T-helper 2 cell treated with Interferon-gamma antibody and Interleukin-4, amounts not matched to agents 5 μg/mL and 100 μg/mL, for 36 hours (primary cell): Measurements from ENCODE around the gene WDFY4.

Experiments
- DNase-seq: peaks from one replicate; pipeline ENCODE4 v3.0.0; 2021; ENCODE audit warnings: low spot score
- H3K27ac Mint-ChIP-seq: one replicate; pipeline ENCODE4 v1.8.0; 2021; ENCODE audit warnings: mild to moderate bottlenecking, mixed read lengths
- H3K27me3 Mint-ChIP-seq: one replicate; pipeline ENCODE4 v1.8.0; 2021; ENCODE audit warnings: low read depth, mixed read lengths
- H3K36me3 Mint-ChIP-seq: one replicate; pipeline ENCODE4 v1.8.0; 2021; ENCODE audit warnings: low read depth, mixed read lengths
- H3K4me1 Mint-ChIP-seq: one replicate; pipeline ENCODE4 v1.8.0; 2021; ENCODE audit warnings: low read depth, mixed read lengths
- H3K4me3 Mint-ChIP-seq: one replicate; pipeline ENCODE4 v1.8.0; 2022; ENCODE audit warnings: mild to moderate bottlenecking, moderate library complexity, mixed read lengths
- H3K9me3 Mint-ChIP-seq: one replicate; pipeline ENCODE4 v1.8.0; 2021; ENCODE audit warnings: mixed read lengths

WDFY4 gene

GRCh38 chr10:48856855-48857254 lies 172.2 kb downstream of the WDFY4 start:
- Mint-ChIP-seq H3K4me3 (no peak overlapping the region), H3K27ac (no peak overlapping the region), H3K9me3 (no peaks in the 10 kb centered on the region), H3K36me3 (no peaks in the 10 kb centered on the region), H3K27me3 (peaks cover 16% of the 10 kb centered on the region), H3K4me1 (peaks cover 2% of the 10 kb centered on the region)
- no peak for DNase-seq

GRCh38 chr10:48872234-48872633 lies 187.6 kb downstream of the WDFY4 start:
- no peak overlapping the region for H3K27ac Mint-ChIP-seq
- H3K4me1 Mint-ChIP-seq: no peaks in the 10 kb centered on the region
- H3K9me3 Mint-ChIP-seq: no peaks in the 10 kb centered on the region
- H3K27me3 Mint-ChIP-seq: no peaks in the 10 kb centered on the region
- H3K36me3 Mint-ChIP-seq: no peaks in the 10 kb centered on the region
- H3K4me3 Mint-ChIP-seq: no peak overlapping the region
- no peak for DNase-seq

GRCh38 chr10:48878091-48878490 lies 193.4 kb downstream of the WDFY4 start:
- Mint-ChIP-seq H3K36me3 (no peaks in the 10 kb centered on the region), H3K27ac (no peak overlapping the region), H3K9me3 (no peaks in the 10 kb centered on the region), H3K27me3 (no peaks in the 10 kb centered on the region), H3K4me3 (no peak overlapping the region), H3K4me1 (no peaks in the 10 kb centered on the region)
- DNase-seq: no peak

- Mint-ChIP-seq H3K4me1 (no peaks in the 10 kb centered on the region), H3K27ac (no peak overlapping the region), H3K36me3 (no peaks in the 10 kb centered on the region), H3K27me3 (no peaks in the 10 kb centered on the region), H3K4me3 (no peak overlapping the region), H3K9me3 (no peaks in the 10 kb centered on the region)
- no peak for DNase-seq
Observed at GRCh38 chr10:48879451-48879850, 194.8 kb downstream of the WDFY4 start.

GRCh38 chr10:48880016-48880705 lies 195.5 kb downstream of the WDFY4 start:
- DNase-seq: no peak
- Mint-ChIP-seq H3K27me3 (no peaks in the 10 kb centered on the region), H3K27ac (no peak overlapping the region), H3K4me1 (no peaks in the 10 kb centered on the region), H3K4me3 (no peak overlapping the region), H3K9me3 (no peaks in the 10 kb centered on the region), H3K36me3 (no peaks in the 10 kb centered on the region)

GRCh38 chr10:48881937-48882336 lies 197.3 kb downstream of the WDFY4 start:
- H3K4me1 Mint-ChIP-seq: no peaks in the 10 kb centered on the region
- H3K36me3 Mint-ChIP-seq: no peaks in the 10 kb centered on the region
- no peak for DNase-seq
- H3K4me3 Mint-ChIP-seq: no peak overlapping the region
- no peaks in the 10 kb centered on the region for H3K27me3 Mint-ChIP-seq
- H3K9me3 Mint-ChIP-seq: no peaks in the 10 kb centered on the region
- H3K27ac Mint-ChIP-seq: no peak overlapping the region

GRCh38 chr10:48882881-48883280 lies 198.2 kb downstream of the WDFY4 start:
- Mint-ChIP-seq H3K4me1 (no peaks in the 10 kb centered on the region), H3K4me3 (no peak overlapping the region), H3K9me3 (no peaks in the 10 kb centered on the region), H3K27ac (no peak overlapping the region), H3K27me3 (no peaks in the 10 kb centered on the region), H3K36me3 (no peaks in the 10 kb centered on the region)
- DNase-seq: no peak

- DNase-seq: no peak
- no peak overlapping the region for H3K4me3 Mint-ChIP-seq
- no peaks in the 10 kb centered on the region for H3K9me3 Mint-ChIP-seq
- H3K4me1 Mint-ChIP-seq: no peaks in the 10 kb centered on the region
- no peaks in the 10 kb centered on the region for H3K36me3 Mint-ChIP-seq
- no peak overlapping the region for H3K27ac Mint-ChIP-seq
- no peaks in the 10 kb centered on the region for H3K27me3 Mint-ChIP-seq
Observed at GRCh38 chr10:48883701-48884100, 199.0 kb downstream of the WDFY4 start.

- H3K4me1 Mint-ChIP-seq: no peaks in the 10 kb centered on the region
- no peaks in the 10 kb centered on the region for H3K9me3 Mint-ChIP-seq
- no peaks in the 10 kb centered on the region for H3K27me3 Mint-ChIP-seq
- no peak overlapping the region for H3K27ac Mint-ChIP-seq
- no peak for DNase-seq
- H3K36me3 Mint-ChIP-seq: no peaks in the 10 kb centered on the region
- H3K4me3 Mint-ChIP-seq: no peak overlapping the region
Observed at GRCh38 chr10:48884179-48885045, 199.7 kb downstream of the WDFY4 start.

GRCh38 chr10:48885376-48885775 lies 200.7 kb downstream of the WDFY4 start:
- no peak overlapping the region for H3K27ac Mint-ChIP-seq
- H3K4me3 Mint-ChIP-seq: no peak overlapping the region
- no peak for DNase-seq
- H3K9me3 Mint-ChIP-seq: no peaks in the 10 kb centered on the region
- no peaks in the 10 kb centered on the region for H3K4me1 Mint-ChIP-seq
- no peaks in the 10 kb centered on the region for H3K36me3 Mint-ChIP-seq
- no peaks in the 10 kb centered on the region for H3K27me3 Mint-ChIP-seq

GRCh38 chr10:48887982-48888381 lies 203.3 kb downstream of the WDFY4 start:
- H3K4me1 Mint-ChIP-seq: peaks cover 4% of the 10 kb centered on the region
- no peaks in the 10 kb centered on the region for H3K27me3 Mint-ChIP-seq
- no peaks in the 10 kb centered on the region for H3K36me3 Mint-ChIP-seq

GRCh38 chr10:48890888-48891850 lies 206.5 kb downstream of the WDFY4 start:
- Mint-ChIP-seq H3K4me3 (no peak overlapping the region), H3K4me1 (peaks cover 4% of the 10 kb centered on the region), H3K27me3 (peaks cover 2% of the 10 kb centered on the region), H3K9me3 (no peaks in the 10 kb centered on the region), H3K27ac (no peak overlapping the region), H3K36me3 (no peaks in the 10 kb centered on the region)
- no peak for DNase-seq

More at GRCh38 chr10:48887982-48888381, 203.3 kb downstream of the WDFY4 start:
- Mint-ChIP-seq H3K27ac (no peak overlapping the region), H3K9me3 (no peaks in the 10 kb centered on the region), H3K4me3 (no peak overlapping the region)
- DNase-seq: no peak

- peaks cover 4% of the 10 kb centered on the region for H3K4me1 Mint-ChIP-seq
- peaks cover 2% of the 10 kb centered on the region for H3K27me3 Mint-ChIP-seq
- no peak for DNase-seq
- H3K9me3 Mint-ChIP-seq: no peaks in the 10 kb centered on the region
- H3K27ac Mint-ChIP-seq: no peak overlapping the region
- no peaks in the 10 kb centered on the region for H3K36me3 Mint-ChIP-seq
- no peak overlapping the region for H3K4me3 Mint-ChIP-seq
Observed at GRCh38 chr10:48894911-48895802, 210.5 kb downstream of the WDFY4 start.
